Measurements from ENCODE around the gene HOXA9. TPM values are rescaled to one million over a fixed set of nuclear protein-coding genes. Genes with fewer than 3 reads are reported as not detected.

HOXA9 gene
- total and polyA plus RNA-seq, 4 donors, result 0.02 to 0.70 TPM; not detected in 2

DNA sequence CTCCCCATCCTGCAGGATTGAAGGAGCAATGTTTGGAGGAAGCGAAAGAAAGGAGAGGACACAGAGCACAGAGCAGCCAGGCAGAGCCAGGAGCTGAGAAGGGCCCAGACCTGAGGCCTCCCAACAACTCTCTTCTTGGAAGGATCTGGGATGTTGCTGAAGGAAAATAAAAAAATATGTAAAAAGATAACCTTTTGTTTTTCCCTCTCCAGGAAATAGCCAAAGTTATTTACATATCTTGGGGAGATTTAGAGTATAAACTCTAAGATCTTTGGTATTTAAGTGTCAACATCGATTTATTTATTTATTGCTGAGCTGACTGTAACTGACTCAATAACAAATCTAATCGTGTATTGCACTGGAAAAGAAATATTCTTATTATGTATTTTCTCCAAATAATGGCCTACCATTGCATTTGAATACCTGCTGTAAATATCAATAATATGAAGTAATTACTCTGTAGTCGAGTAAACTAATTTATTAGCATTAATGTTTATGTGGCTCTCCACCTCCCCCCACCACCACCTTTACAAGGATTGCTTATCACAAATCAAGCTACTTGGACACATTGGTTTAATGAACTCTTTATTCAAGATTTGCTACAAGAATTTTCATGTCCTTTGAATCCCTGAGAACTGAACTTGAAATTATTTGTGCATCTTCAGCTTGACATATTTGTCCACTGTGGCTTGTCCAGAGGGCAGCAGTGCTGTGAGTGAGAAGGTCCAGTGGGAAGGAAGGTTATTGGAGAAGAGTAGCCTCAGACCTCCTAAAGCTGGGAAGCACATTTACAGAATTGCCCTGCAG is 21.5 kb upstream of the HOXA9 start:
- peaks cover 0 to 9% (median 0%) of the 10 kb centered on the region in 4 donors for H3K9me3 ChIP-seq (ENCODE audit: control insufficient read depth in 4 of 4, low read length in 3 of 4)
- no peak for TF ChIP-seq YY1 (IDR thresholded peaks at IDR 0.05)
- TF ChIP-seq FOXA1 (IDR thresholded peaks at IDR 0.05), result no peak
- DNase-seq (ENCODE audit: low spot score), result no peak
- no peak overlapping the region for H3K27ac ChIP-seq (ENCODE audit: low read depth in 1 of 2, low read length in 2 of 2)
- WGBS, result 20% methylated on average over 4 of the region's 4 CpGs
- peaks cover 7 to 28% (median 18%) of the 10 kb centered on the region in 4 donors for H3K4me1 ChIP-seq (ENCODE audit: control insufficient read depth in 4 of 4, insufficient read depth in 4 of 4, low read length in 3 of 4)
- H3K4me3 ChIP-seq (ENCODE audit: low read depth in 1 of 3, low read length in 3 of 3), result no peak overlapping the region
- no peak overlapping the region for H3K9ac ChIP-seq (ENCODE audit: low read depth in 1 of 2, low read length in 2 of 2)
- H3K36me3 ChIP-seq (ENCODE audit: control insufficient read depth in 4 of 4, insufficient read depth in 3 of 4, low read depth in 1 of 4, low read length in 3 of 4), result no peaks in the 10 kb centered on the region
- peaks cover 13 to 47% (median 39%) of the 10 kb centered on the region in 4 donors for H3K27me3 ChIP-seq (ENCODE audit: control insufficient read depth in 4 of 4, insufficient read depth in 4 of 4, low read length in 3 of 4)

DNA sequence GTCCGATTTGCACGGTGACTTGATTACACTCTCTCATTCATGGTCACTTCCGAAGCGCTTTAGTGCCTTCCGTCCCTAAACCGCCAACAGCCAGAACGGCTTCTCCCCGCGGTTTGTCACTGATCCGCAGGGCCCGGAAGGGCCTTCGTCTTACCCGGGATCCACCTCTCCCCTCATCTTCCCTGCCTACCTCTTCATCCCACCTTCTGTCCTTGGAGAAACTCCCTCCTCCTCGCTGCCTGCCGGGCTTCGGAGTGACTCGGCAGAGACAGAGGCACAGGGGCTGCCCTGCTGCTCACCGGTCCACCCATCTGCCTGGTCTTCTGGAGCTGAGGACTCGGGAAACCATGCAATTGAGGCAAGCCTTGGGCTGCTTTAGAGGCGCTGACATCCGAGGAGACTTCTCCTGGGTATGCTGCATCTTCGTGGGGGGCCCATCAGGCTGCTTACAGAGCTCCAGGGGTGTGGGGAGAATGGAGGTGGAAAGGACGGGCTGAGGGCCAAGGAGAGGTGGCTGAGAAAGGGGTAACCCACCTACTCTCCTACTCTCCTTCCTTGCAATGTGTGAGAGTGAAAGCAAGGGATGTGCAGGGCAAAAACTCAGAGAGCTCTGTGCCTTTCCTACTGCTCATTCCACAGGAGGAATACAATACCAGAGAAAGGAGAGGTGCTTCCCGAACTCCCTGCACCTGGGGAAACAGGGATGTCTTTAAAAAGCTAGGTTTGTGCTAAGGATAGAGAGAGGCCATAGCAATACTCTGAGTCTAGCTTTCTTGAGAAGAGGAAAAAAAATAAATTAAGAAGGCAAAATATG is 20.7 kb upstream of the HOXA9 start:
- TF ChIP-seq FOXA2 (IDR thresholded peaks at IDR 0.05) (no peak), YY1 (IDR thresholded peaks at IDR 0.05) (no peak), HNF4G (IDR thresholded peaks at IDR 0.05) (no peak), SP1 (IDR thresholded peaks at IDR 0.05) (no peak), EGR1 (IDR thresholded peaks at IDR 0.05; ENCODE audit: low read depth in 2 of 2) (no peak), GABPA (IDR thresholded peaks at IDR 0.05 in 1 of 2, conservative IDR thresholded peaks at IDR 0.05 in 1 of 2) (no peak), NR2F2 (IDR thresholded peaks at IDR 0.05) (no peak), HNF4A (conservative IDR thresholded peaks at IDR 0.05) (no peak), CTCF (IDR thresholded peaks at IDR 0.05; ENCODE audit: low read depth, low read length, missing input control) (no peak), FOXA1 (IDR thresholded peaks at IDR 0.05) (no peak), RAD21 (IDR thresholded peaks at IDR 0.05) (no peak), RXRA (IDR thresholded peaks at IDR 0.05) (no peak), ATF3 (IDR thresholded peaks at IDR 0.05) (no peak), JUND (IDR thresholded peaks at IDR 0.05) (no peak), TAF1 (conservative IDR thresholded peaks at IDR 0.05) (no peak), REST (IDR thresholded peaks at IDR 0.05) (no peak)
- TF ChIP-seq, protein P1, sequence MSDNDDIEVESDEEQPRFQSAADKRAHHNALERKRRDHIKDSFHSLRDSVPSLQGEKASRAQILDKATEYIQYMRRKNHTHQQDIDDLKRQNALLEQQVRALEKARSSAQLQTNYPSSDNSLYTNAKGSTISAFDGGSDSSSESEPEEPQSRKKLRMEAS (IDR thresholded peaks at IDR 0.05), result no peak
- TF ChIP-seq, protein P2, sequence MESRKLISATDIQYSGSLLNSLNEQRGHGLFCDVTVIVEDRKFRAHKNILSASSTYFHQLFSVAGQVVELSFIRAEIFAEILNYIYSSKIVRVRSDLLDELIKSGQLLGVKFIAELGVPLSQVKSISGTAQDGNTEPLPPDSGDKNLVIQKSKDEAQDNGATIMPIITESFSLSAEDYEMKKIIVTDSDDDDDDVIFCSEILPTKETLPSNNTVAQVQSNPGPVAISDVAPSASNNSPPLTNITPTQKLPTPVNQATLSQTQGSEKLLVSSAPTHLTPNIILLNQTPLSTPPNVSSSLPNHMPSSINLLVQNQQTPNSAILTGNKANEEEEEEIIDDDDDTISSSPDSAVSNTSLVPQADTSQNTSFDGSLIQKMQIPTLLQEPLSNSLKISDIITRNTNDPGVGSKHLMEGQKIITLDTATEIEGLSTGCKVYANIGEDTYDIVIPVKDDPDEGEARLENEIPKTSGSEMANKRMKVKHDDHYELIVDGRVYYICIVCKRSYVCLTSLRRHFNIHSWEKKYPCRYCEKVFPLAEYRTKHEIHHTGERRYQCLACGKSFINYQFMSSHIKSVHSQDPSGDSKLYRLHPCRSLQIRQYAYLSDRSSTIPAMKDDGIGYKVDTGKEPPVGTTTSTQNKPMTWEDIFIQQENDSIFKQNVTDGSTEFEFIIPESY (IDR thresholded peaks at IDR 0.05), result no peak
- Histone ChIP-seq H3K4me1 (ENCODE audit: control insufficient read depth in 4 of 4, insufficient read depth in 4 of 4, low read length in 3 of 4) (peaks cover 6 to 27% (median 17%) of the 10 kb centered on the region in 4 donors), H3K27me3 (ENCODE audit: control insufficient read depth in 4 of 4, insufficient read depth in 4 of 4, low read length in 3 of 4) (peaks cover 13 to 46% (median 33%) of the 10 kb centered on the region in 4 donors), H3K9me3 (ENCODE audit: control insufficient read depth in 4 of 4, low read length in 3 of 4) (peaks cover 0 to 4% (median 0%) of the 10 kb centered on the region in 4 donors), H3K9ac (ENCODE audit: low read depth in 1 of 2, low read length in 2 of 2) (no peak overlapping the region), H3K27ac (ENCODE audit: low read depth in 1 of 2, low read length in 2 of 2) (no peak overlapping the region), H3K4me3 (ENCODE audit: low read depth in 1 of 3, low read length in 3 of 3) (no peak overlapping the region), H3K36me3 (ENCODE audit: control insufficient read depth in 4 of 4, insufficient read depth in 3 of 4, low read depth in 1 of 4, low read length in 3 of 4) (no peaks in the 10 kb centered on the region)
- 6% methylated on average over 24 of the region's 24 CpGs for WGBS
- no peak for DNase-seq (ENCODE audit: low spot score)
